Esophagus muscularis mucosa (tissue), 3 donors: ENCODE measurements around the gene ADK.

Experiments used
- POLR2A ChIP-seq: fragments of 450-650 bp; IDR thresholded peaks from one replicate; pipeline ENCODE4 v1.6.1; 2017; ENCODE audit warnings: antibody characterized with exemption, moderate library complexity, mild to moderate bottlenecking, low read depth
- POLR2AphosphoS5 ChIP-seq, 2 donors: sonication (generic); formaldehyde crosslinking; IDR thresholded peaks; one replicate each; pipeline ENCODE4 v1.6.1; 2017; ENCODE audit warnings: antibody characterized with exemption in 2 of 2
- TF ChIP-seq, protein P1 (sequence below), 3 experiments: fragments of 200-600 bp in 2 of 3; fragments of 450-650 bp in 1 of 3; sonication (generic) in 2 of 3; IDR thresholded peaks; one replicate each; pipeline ENCODE4 v1.5.1; 2017 to 2019; ENCODE audit warnings: antibody characterized with exemption in 3 of 3, mild to moderate bottlenecking in 2 of 3, moderate library complexity in 1 of 3

DNA sequence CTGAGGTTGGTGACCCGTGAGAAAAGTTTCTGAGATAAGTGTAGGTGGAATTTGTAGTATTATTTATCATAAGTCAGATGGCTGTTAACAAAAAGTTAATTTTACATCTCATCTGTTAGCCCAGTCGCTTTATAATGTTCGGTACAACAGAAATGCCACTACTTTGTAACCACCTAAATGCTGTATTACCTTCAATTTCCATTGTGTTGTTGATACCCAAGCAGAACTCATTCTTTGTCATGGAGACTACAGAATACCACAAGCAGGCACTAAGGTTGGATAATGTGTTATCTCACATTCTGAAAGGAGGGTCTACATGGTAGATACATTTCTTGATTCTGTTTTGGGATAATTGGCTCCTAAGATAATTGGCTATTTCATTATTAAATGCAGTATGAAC is 425.6 kb downstream of the ADK start:
- TF ChIP-seq, protein P1, sequence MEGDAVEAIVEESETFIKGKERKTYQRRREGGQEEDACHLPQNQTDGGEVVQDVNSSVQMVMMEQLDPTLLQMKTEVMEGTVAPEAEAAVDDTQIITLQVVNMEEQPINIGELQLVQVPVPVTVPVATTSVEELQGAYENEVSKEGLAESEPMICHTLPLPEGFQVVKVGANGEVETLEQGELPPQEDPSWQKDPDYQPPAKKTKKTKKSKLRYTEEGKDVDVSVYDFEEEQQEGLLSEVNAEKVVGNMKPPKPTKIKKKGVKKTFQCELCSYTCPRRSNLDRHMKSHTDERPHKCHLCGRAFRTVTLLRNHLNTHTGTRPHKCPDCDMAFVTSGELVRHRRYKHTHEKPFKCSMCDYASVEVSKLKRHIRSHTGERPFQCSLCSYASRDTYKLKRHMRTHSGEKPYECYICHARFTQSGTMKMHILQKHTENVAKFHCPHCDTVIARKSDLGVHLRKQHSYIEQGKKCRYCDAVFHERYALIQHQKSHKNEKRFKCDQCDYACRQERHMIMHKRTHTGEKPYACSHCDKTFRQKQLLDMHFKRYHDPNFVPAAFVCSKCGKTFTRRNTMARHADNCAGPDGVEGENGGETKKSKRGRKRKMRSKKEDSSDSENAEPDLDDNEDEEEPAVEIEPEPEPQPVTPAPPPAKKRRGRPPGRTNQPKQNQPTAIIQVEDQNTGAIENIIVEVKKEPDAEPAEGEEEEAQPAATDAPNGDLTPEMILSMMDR (IDR thresholded peaks at IDR 0.05) = no peak
- no peak for TF ChIP-seq POLR2AphosphoS5 (IDR thresholded peaks at IDR 0.05)
- TF ChIP-seq POLR2A = no peak
